ENCODE data around the gene SV2B.

Gene SV2B

GRCh38 chr15:91249591-91249990, 149.5 kb downstream of the SV2B start:
- no peak for FAIRE-seq
- DNase-seq (ENCODE audit: insufficient read length, low spot score), result no peak
- TF ChIP-seq POLR2AphosphoS5 (IDR thresholded peaks at IDR 0.05; ENCODE audit: low read depth, low read length) (no peak), SPI1 (IDR thresholded peaks at IDR 0.05; ENCODE audit: low read depth, low read length) (no peak)

- DNase-seq (ENCODE audit: insufficient read length, low spot score) (no peak), FAIRE-seq (no peak)
- TF ChIP-seq PAX5 (IDR thresholded peaks at IDR 0.05; ENCODE audit: insufficient read depth, low read length, severe bottlenecking) (no peak), POLR2A (IDR thresholded peaks at IDR 0.05; ENCODE audit: low read depth, low read length) (no peak), POLR2AphosphoS5 (IDR thresholded peaks at IDR 0.05; ENCODE audit: low read depth, low read length) (no peak), SPI1 (IDR thresholded peaks at IDR 0.05; ENCODE audit: low read depth, low read length) (no peak), POU2F2 (IDR thresholded peaks at IDR 0.05; ENCODE audit: low read depth, low read length) (no peak), TAF1 (IDR thresholded peaks at IDR 0.05; ENCODE audit: low read depth, low read length) (no peak)
Measured at GRCh38 chr15:91252322-91252721, 152.3 kb downstream of the SV2B start.

- no peak for FAIRE-seq
- TF ChIP-seq POLR2AphosphoS5 (IDR thresholded peaks at IDR 0.05; ENCODE audit: low read depth, low read length) (no peak), TAF1 (IDR thresholded peaks at IDR 0.05; ENCODE audit: low read depth, low read length) (no peak), SPI1 (IDR thresholded peaks at IDR 0.05; ENCODE audit: low read depth, low read length) (no peak), POU2F2 (IDR thresholded peaks at IDR 0.05; ENCODE audit: low read depth, low read length) (no peak), PAX5 (IDR thresholded peaks at IDR 0.05; ENCODE audit: insufficient read depth, low read length, severe bottlenecking) (no peak)
Measured at GRCh38 chr15:91252756-91253155, 152.7 kb downstream of the SV2B start.

GRCh38 chr15:91253605-91254004, 153.5 kb downstream of the SV2B start:
- DNase-seq (ENCODE audit: insufficient read length, low spot score) (no peak), FAIRE-seq (peak; percentile 50)
- no peak for TF ChIP-seq TAF1 (IDR thresholded peaks at IDR 0.05; ENCODE audit: low read depth, low read length)
- TF ChIP-seq PAX5 (IDR thresholded peaks at IDR 0.05; ENCODE audit: insufficient read depth, low read length, severe bottlenecking), result no peak
- TF ChIP-seq POLR2AphosphoS5 (IDR thresholded peaks at IDR 0.05; ENCODE audit: low read depth, low read length), result no peak
- no peak for TF ChIP-seq POLR2A (IDR thresholded peaks at IDR 0.05; ENCODE audit: low read depth, low read length)
- no peak for TF ChIP-seq POU2F2 (IDR thresholded peaks at IDR 0.05; ENCODE audit: low read depth, low read length)
- no peak for TF ChIP-seq SPI1 (IDR thresholded peaks at IDR 0.05; ENCODE audit: low read depth, low read length)

More at GRCh38 chr15:91252756-91253155, 152.7 kb downstream of the SV2B start:
- DNase-seq (ENCODE audit: insufficient read length, low spot score), result no peak

GRCh38 chr15:91254766-91255165, 154.7 kb downstream of the SV2B start:
- DNase-seq (ENCODE audit: insufficient read length, low spot score) (no peak), FAIRE-seq (no peak)
- TF ChIP-seq PAX5 (IDR thresholded peaks at IDR 0.05; ENCODE audit: insufficient read depth, low read length, severe bottlenecking), result no peak
- no peak for TF ChIP-seq POLR2A (IDR thresholded peaks at IDR 0.05; ENCODE audit: low read depth, low read length)
- TF ChIP-seq POU2F2 (IDR thresholded peaks at IDR 0.05; ENCODE audit: low read depth, low read length), result no peak
- no peak for TF ChIP-seq TAF1 (IDR thresholded peaks at IDR 0.05; ENCODE audit: low read depth, low read length)
- no peak for TF ChIP-seq POLR2AphosphoS5 (IDR thresholded peaks at IDR 0.05; ENCODE audit: low read depth, low read length)

GRCh38 chr15:91255670-91256192, 155.7 kb downstream of the SV2B start:
- DNase-seq (ENCODE audit: insufficient read length, low spot score) (no peak), FAIRE-seq (no peak)
- TF ChIP-seq TAF1 (IDR thresholded peaks at IDR 0.05; ENCODE audit: low read depth, low read length) (no peak), POLR2A (IDR thresholded peaks at IDR 0.05; ENCODE audit: low read depth, low read length) (no peak), POLR2AphosphoS5 (IDR thresholded peaks at IDR 0.05; ENCODE audit: low read depth, low read length) (no peak), POU2F2 (IDR thresholded peaks at IDR 0.05; ENCODE audit: low read depth, low read length) (no peak), SPI1 (IDR thresholded peaks at IDR 0.05; ENCODE audit: low read depth, low read length) (no peak), PAX5 (IDR thresholded peaks at IDR 0.05; ENCODE audit: insufficient read depth, low read length, severe bottlenecking) (no peak)

GRCh38 chr15:91257746-91258414, 157.8 kb downstream of the SV2B start:
- TF ChIP-seq POLR2AphosphoS5 (IDR thresholded peaks at IDR 0.05; ENCODE audit: low read depth, low read length), result no peak
- no peak for TF ChIP-seq POLR2A (IDR thresholded peaks at IDR 0.05; ENCODE audit: low read depth, low read length)
- TF ChIP-seq PAX5 (IDR thresholded peaks at IDR 0.05; ENCODE audit: insufficient read depth, low read length, severe bottlenecking), result no peak
- no peak for TF ChIP-seq TAF1 (IDR thresholded peaks at IDR 0.05; ENCODE audit: low read depth, low read length)
- no peak for TF ChIP-seq POU2F2 (IDR thresholded peaks at IDR 0.05; ENCODE audit: low read depth, low read length)
- TF ChIP-seq SPI1 (IDR thresholded peaks at IDR 0.05; ENCODE audit: low read depth, low read length), result no peak
- DNase-seq (ENCODE audit: insufficient read length, low spot score), result no peak
- no peak for FAIRE-seq

GRCh38 chr15:91258415-91258759, 158.3 kb downstream of the SV2B start:
- DNase-seq (ENCODE audit: insufficient read length, low spot score) (no peak), FAIRE-seq (no peak)
- no peak for TF ChIP-seq PAX5 (IDR thresholded peaks at IDR 0.05; ENCODE audit: insufficient read depth, low read length, severe bottlenecking)
- TF ChIP-seq POLR2A (IDR thresholded peaks at IDR 0.05; ENCODE audit: low read depth, low read length), result no peak
- no peak for TF ChIP-seq TAF1 (IDR thresholded peaks at IDR 0.05; ENCODE audit: low read depth, low read length)
- no peak for TF ChIP-seq SPI1 (IDR thresholded peaks at IDR 0.05; ENCODE audit: low read depth, low read length)
- no peak for TF ChIP-seq POU2F2 (IDR thresholded peaks at IDR 0.05; ENCODE audit: low read depth, low read length)
- no peak for TF ChIP-seq POLR2AphosphoS5 (IDR thresholded peaks at IDR 0.05; ENCODE audit: low read depth, low read length)

GRCh38 chr15:91259077-91259476, 159.0 kb downstream of the SV2B start:
- TF ChIP-seq SPI1 (IDR thresholded peaks at IDR 0.05; ENCODE audit: low read depth, low read length), result no peak
- TF ChIP-seq PAX5 (IDR thresholded peaks at IDR 0.05; ENCODE audit: insufficient read depth, low read length, severe bottlenecking), result no peak
- TF ChIP-seq POLR2AphosphoS5 (IDR thresholded peaks at IDR 0.05; ENCODE audit: low read depth, low read length), result no peak
- no peak for TF ChIP-seq POLR2A (IDR thresholded peaks at IDR 0.05; ENCODE audit: low read depth, low read length)
- no peak for TF ChIP-seq TAF1 (IDR thresholded peaks at IDR 0.05; ENCODE audit: low read depth, low read length)
- no peak for TF ChIP-seq POU2F2 (IDR thresholded peaks at IDR 0.05; ENCODE audit: low read depth, low read length)
- DNase-seq (ENCODE audit: insufficient read length, low spot score) (no peak), FAIRE-seq (no peak)

GRCh38 chr15:91261345-91261744, 161.3 kb downstream of the SV2B start:
- no peak for DNase-seq (ENCODE audit: insufficient read length, low spot score)
- TF ChIP-seq POLR2A (IDR thresholded peaks at IDR 0.05; ENCODE audit: low read depth, low read length), result no peak
- TF ChIP-seq PAX5 (IDR thresholded peaks at IDR 0.05; ENCODE audit: insufficient read depth, low read length, severe bottlenecking), result no peak
- TF ChIP-seq POU2F2 (IDR thresholded peaks at IDR 0.05; ENCODE audit: low read depth, low read length), result no peak
- no peak for TF ChIP-seq TAF1 (IDR thresholded peaks at IDR 0.05; ENCODE audit: low read depth, low read length)
- no peak for TF ChIP-seq SPI1 (IDR thresholded peaks at IDR 0.05; ENCODE audit: low read depth, low read length)
- no peak for TF ChIP-seq POLR2AphosphoS5 (IDR thresholded peaks at IDR 0.05; ENCODE audit: low read depth, low read length)
- no peak for FAIRE-seq
